HFFc6 (cell line): ENCODE results near the gene CALML3. TPM values are rescaled to one million over a fixed set of nuclear protein-coding genes. Genes with fewer than 3 reads are reported as not detected.

ENCODE experiments used
- DNase-seq: peaks from one replicate; pipeline ENCODE4 v3.0.0-alpha.2; 2018
- H3K27ac Mint-ChIP-seq: 2 replicates; pipeline ENCODE4 v1.8.0; 2020; ENCODE audit warnings: mild to moderate bottlenecking, mixed read lengths
- H3K27me3 Mint-ChIP-seq: 2 replicates; pipeline ENCODE4 v1.8.0; 2021; ENCODE audit warnings: mild to moderate bottlenecking, moderate library complexity, mixed read lengths; ENCODE audit not compliant: insufficient read depth
- H3K36me3 Mint-ChIP-seq: 2 replicates; pipeline ENCODE4 v1.8.0; 2021; ENCODE audit warnings: low read depth, mixed read lengths
- H3K4me1 Mint-ChIP-seq: 2 replicates; pipeline ENCODE4 v1.8.0; 2020; ENCODE audit warnings: low read depth, mixed read lengths
- H3K4me3 Mint-ChIP-seq: 2 replicates; pipeline ENCODE4 v1.8.0; 2020; ENCODE audit warnings: mild to moderate bottlenecking, moderate library complexity, mixed read lengths
- H3K9me3 Mint-ChIP-seq: 2 replicates; pipeline ENCODE4 v1.8.0; 2020; ENCODE audit warnings: mild to moderate bottlenecking, mixed read lengths
- total RNA-seq, 6 experiments: library from RNA; stranded (reverse); fragmentation: NEBNext Ultra II Directional; extraction: Animal tissue kit (Norgen Biotek cat#: 25700); gene quantifications; 2 replicates in 1 of 6; 3 replicates in 5 of 6; pipeline ENCODE4 v1.2.3, GENCODE V29; 2021
- TF ChIP-seq, protein P1 (sequence below): fragments of 200-600 bp; sonication (generic); IDR thresholded peaks from 2 replicates; pipeline ENCODE4 v1.5.0; 2021; ENCODE audit warnings: antibody characterized with exemption, mild to moderate bottlenecking

CALML3 gene
- total RNA-seq, 6 experiments from 2014 or later: not detected

DNA sequence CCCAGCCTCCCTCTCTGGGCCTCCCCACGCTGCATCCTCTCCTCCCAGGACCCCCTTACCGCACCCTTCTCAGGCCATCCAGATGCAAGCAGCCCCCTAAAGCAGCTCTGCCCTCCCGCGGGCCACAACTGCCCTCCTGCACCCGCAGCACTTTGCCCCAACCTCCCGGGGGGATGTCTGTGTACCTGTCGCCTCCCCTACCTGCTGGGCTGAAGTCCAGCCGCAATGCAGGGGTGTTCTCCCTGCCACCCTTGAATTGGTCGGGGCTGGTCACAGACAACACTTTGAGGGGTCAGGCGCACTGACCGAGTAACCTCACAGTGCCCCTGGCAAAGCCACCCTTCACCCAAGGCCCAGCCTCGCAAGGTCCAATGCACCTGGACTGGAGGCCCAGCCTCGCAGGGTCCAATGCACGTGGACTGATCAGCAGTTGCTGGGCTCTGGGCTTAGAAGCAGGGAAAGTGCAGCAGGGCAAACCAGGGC is 17.1 kb upstream of the CALML3 start:
- Mint-ChIP-seq H3K4me1 (no peaks in the 10 kb centered on the region; the same call in 1 of the 2 replicates), H3K36me3 (no peaks in the 10 kb centered on the region), H3K4me3 (no peak overlapping the region), H3K27me3 (peaks cover 16% of the 10 kb centered on the region), H3K27ac (no peak overlapping the region), H3K9me3 (no peaks in the 10 kb centered on the region)
- TF ChIP-seq, protein P1, sequence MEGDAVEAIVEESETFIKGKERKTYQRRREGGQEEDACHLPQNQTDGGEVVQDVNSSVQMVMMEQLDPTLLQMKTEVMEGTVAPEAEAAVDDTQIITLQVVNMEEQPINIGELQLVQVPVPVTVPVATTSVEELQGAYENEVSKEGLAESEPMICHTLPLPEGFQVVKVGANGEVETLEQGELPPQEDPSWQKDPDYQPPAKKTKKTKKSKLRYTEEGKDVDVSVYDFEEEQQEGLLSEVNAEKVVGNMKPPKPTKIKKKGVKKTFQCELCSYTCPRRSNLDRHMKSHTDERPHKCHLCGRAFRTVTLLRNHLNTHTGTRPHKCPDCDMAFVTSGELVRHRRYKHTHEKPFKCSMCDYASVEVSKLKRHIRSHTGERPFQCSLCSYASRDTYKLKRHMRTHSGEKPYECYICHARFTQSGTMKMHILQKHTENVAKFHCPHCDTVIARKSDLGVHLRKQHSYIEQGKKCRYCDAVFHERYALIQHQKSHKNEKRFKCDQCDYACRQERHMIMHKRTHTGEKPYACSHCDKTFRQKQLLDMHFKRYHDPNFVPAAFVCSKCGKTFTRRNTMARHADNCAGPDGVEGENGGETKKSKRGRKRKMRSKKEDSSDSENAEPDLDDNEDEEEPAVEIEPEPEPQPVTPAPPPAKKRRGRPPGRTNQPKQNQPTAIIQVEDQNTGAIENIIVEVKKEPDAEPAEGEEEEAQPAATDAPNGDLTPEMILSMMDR: no peak
- DNase-seq: no peak

DNA sequence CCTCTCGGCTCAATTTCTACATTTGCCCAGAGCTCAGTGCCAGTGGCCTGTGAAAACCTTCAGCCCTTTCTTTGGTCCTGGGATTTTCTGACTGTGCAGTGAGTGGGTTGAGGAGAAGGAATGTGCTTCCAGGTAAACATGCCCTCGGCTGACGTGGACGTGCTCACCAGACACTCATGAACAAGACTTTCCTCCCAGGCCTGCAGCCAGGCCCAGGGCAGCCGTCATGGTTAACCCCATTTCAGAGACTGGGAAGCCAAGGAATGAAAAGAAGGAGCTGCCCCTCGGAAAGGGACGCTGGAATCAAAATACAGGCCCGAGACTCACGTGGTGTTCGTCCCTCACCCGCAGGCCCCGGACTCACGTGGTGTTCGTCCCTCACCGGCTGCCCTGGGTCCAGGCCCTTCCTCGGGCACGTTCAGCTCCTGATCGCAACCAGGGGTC is 16.6 kb upstream of the CALML3 start:
- TF ChIP-seq, protein P1: no peak
- Mint-ChIP-seq H3K4me3 (no peak overlapping the region), H3K4me1 (no peaks in the 10 kb centered on the region; the same call in 1 of the 2 replicates), H3K36me3 (no peaks in the 10 kb centered on the region), H3K27me3 (peaks cover 18% of the 10 kb centered on the region), H3K27ac (no peak overlapping the region), H3K9me3 (no peaks in the 10 kb centered on the region)
- DNase-seq: no peak

DNA sequence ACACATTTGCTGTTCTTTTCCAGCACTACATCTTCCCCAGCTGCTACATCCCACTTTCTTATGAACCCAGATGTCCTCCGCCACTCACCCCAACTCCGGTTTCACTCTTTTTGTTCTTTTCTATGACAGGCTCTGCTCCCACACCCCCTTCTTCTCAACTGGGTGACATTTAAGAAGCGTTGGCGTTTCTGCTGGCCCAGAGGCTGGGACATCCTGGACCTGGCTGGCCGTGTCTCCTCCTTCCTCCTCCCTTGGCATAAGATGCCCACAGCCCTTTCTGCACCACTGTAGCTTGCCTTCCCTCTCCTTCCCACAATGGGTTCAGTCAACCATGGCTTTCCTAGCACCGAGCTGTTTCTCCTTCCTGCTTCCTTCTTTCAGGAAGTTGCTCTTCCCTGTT is 16.0 kb upstream of the CALML3 start:
- H3K36me3 Mint-ChIP-seq: no peaks in the 10 kb centered on the region
- H3K4me3 Mint-ChIP-seq: no peak overlapping the region
- H3K27me3 Mint-ChIP-seq: peaks cover 21% of the 10 kb centered on the region
- no peak for DNase-seq
- H3K9me3 Mint-ChIP-seq: no peaks in the 10 kb centered on the region
- no peaks in the 10 kb centered on the region; the same call in 1 of the 2 replicates for H3K4me1 Mint-ChIP-seq
- H3K27ac Mint-ChIP-seq: no peak overlapping the region
- TF ChIP-seq, protein P1: no peak

DNA sequence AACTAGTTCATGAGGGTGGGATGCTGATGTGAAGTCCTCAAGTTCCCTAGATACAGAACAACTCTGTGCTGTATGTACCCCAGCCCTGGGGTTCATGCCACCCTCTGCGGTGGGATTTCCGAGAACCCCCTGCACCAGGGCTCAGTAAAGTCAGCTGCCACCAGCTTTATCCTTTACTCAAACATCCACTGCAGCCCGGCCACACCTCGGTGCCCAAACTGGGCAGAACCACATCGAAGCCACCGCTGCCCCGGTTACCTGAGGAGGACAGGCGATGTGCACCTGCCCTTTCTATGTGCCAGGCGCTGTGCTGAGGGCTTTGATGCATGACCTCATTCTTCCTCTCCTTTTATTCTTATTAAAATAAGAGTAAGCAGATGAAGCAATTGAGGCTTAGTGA is 15.5 kb upstream of the CALML3 start:
- H3K27ac Mint-ChIP-seq: no peak overlapping the region
- no peaks in the 10 kb centered on the region for H3K36me3 Mint-ChIP-seq
- no peaks in the 10 kb centered on the region for H3K9me3 Mint-ChIP-seq
- peaks cover 23% of the 10 kb centered on the region for H3K27me3 Mint-ChIP-seq
- no peak overlapping the region for H3K4me3 Mint-ChIP-seq
- H3K4me1 Mint-ChIP-seq: no peaks in the 10 kb centered on the region; the same call in 1 of the 2 replicates
- TF ChIP-seq, protein P1: no peak
- no peak for DNase-seq

DNA sequence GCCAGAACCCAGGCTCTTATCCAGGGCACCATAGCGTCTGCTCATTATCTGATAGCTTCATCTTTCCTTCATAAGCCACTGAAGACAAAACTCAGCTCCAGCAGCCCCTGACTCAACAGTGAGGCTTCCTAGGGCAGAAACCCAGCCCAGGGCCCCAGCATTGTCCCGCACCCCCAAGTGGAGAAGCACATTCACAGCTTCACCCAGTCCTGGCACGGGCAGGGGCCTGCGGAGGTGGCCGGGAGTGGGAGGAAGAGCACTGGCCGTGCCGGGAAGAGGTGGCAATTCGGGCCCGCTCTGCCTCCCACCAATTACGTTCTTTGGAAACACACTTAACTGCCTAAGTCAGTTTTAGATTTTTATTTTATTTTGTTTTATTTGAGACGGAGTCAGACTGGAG is 15.1 kb upstream of the CALML3 start:
- TF ChIP-seq, protein P1: no peak
- DNase-seq: no peak
- Mint-ChIP-seq H3K9me3 (no peaks in the 10 kb centered on the region), H3K4me3 (no peak overlapping the region), H3K27ac (no peak overlapping the region), H3K4me1 (no peaks in the 10 kb centered on the region; the same call in 1 of the 2 replicates), H3K36me3 (no peaks in the 10 kb centered on the region), H3K27me3 (peaks cover 23% of the 10 kb centered on the region)
